ENCODE measurements around the gene THSD4. TPM values are rescaled to one million over a fixed set of nuclear protein-coding genes. Genes with fewer than 3 reads are reported as not detected.
"Not testable (repeated sequence)": the region's sequence is repeated elsewhere in the genome, so short reads cannot be mapped to it uniquely, and the experiment has no call there.

THSD4 gene
- total and polyA plus RNA-seq, 4 donors, result 6.0 to 42.4 (median 18.5) TPM

DNA sequence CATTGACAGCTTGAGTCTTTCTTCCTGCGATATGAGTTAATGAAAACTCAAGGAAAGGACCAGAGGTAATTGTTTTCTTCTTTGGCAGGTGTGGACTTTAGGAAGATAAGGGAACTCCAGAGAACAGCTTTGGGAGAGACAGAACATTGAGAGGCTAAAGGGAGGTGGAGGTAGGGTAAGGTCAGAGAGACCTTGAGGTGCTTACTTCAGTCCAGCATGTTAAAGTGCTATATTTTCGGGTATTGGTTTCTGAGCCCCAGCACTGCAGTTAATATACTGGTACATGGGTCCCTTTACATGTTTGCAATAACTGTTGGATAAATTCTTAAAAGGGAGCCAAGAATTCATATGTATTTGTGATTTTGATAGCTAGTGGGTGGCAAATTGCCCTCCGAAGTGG lies 322.1 kb downstream of the THSD4 start:
- DNase-seq (no peak), ATAC-seq (ENCODE audit: insufficient read depth, low FRiP score) (peak; percentile 53)
- Histone ChIP-seq H3K4me1 (ENCODE audit: control insufficient read depth in 5 of 5, insufficient read depth in 5 of 5, low read length in 5 of 5) (peaks cover 0 to 1% (median 0%) of the 10 kb centered on the region in 5 donors), H3K36me3 (ENCODE audit: control insufficient read depth in 4 of 4, insufficient read depth in 4 of 4, low read length in 4 of 4) (no peaks in the 10 kb centered on the region), H3K9ac (ENCODE audit: insufficient read depth in 1 of 2, low read length in 2 of 2) (no peak overlapping the region), H3K4me3 (no peak overlapping the region), H3K27ac (ENCODE audit: low read depth in 1 of 2, low read length in 1 of 2) (peak overlapping the region in 1 of 2 donors; percentile 23), H3K27me3 (ENCODE audit: control insufficient read depth in 3 of 3, insufficient read depth in 3 of 3, low read length in 2 of 3) (no peaks in the 10 kb centered on the region), H3K9me3 (ENCODE audit: control insufficient read depth in 4 of 4, insufficient read depth in 3 of 4, low read length in 3 of 4) (no peaks in the 10 kb centered on the region)
- TF ChIP-seq, protein P1, sequence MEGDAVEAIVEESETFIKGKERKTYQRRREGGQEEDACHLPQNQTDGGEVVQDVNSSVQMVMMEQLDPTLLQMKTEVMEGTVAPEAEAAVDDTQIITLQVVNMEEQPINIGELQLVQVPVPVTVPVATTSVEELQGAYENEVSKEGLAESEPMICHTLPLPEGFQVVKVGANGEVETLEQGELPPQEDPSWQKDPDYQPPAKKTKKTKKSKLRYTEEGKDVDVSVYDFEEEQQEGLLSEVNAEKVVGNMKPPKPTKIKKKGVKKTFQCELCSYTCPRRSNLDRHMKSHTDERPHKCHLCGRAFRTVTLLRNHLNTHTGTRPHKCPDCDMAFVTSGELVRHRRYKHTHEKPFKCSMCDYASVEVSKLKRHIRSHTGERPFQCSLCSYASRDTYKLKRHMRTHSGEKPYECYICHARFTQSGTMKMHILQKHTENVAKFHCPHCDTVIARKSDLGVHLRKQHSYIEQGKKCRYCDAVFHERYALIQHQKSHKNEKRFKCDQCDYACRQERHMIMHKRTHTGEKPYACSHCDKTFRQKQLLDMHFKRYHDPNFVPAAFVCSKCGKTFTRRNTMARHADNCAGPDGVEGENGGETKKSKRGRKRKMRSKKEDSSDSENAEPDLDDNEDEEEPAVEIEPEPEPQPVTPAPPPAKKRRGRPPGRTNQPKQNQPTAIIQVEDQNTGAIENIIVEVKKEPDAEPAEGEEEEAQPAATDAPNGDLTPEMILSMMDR (IDR thresholded peaks at IDR 0.05; ENCODE audit: control extremely low read depth, extremely low read depth), result no peak
- 52 to 63% methylated on average over 3 of the region's 3 CpGs for WGBS, 2 donors

DNA sequence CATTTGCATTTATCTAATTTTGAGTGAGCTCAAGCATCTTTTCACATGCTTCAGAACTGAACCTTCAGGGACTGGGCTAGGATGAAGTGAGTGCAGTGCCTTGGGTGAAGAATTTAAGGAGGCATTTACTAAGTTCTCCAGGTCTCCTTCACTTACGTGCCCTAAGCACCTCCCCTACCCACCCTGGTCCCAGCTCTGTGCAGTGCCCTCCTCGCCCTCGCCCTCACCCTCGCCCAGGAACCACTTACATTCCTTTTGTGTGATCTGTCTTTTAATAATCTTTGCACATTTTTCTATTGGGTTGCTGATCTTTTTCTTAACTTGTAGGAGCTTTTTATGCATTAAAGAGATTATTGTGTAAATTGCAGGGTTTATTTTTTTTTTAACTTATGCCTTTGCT lies 322.6 kb downstream of the THSD4 start:
- Histone ChIP-seq H3K4me3 (no peak overlapping the region), H3K36me3 (ENCODE audit: control insufficient read depth in 4 of 4, insufficient read depth in 4 of 4, low read length in 4 of 4) (no peaks in the 10 kb centered on the region), H3K27ac (ENCODE audit: low read depth in 1 of 2, low read length in 1 of 2) (peak overlapping the region in 1 of 2 donors; percentile 23), H3K9me3 (ENCODE audit: control insufficient read depth in 4 of 4, insufficient read depth in 3 of 4, low read length in 3 of 4) (no peaks in the 10 kb centered on the region), H3K4me1 (ENCODE audit: control insufficient read depth in 5 of 5, insufficient read depth in 5 of 5, low read length in 5 of 5) (peaks cover 0 to 1% (median 0%) of the 10 kb centered on the region in 5 donors), H3K27me3 (ENCODE audit: control insufficient read depth in 3 of 3, insufficient read depth in 3 of 3, low read length in 2 of 3) (no peaks in the 10 kb centered on the region), H3K9ac (ENCODE audit: insufficient read depth in 1 of 2, low read length in 2 of 2) (no peak overlapping the region)
- WGBS, 2 donors, result 78 to 84% methylated on average over 4 of the region's 4 CpGs
- TF ChIP-seq, protein P1 (IDR thresholded peaks at IDR 0.05; ENCODE audit: control extremely low read depth, extremely low read depth), result no peak
- ATAC-seq (ENCODE audit: insufficient read depth, low FRiP score) (peak; percentile 69), DNase-seq (no peak)

DNA sequence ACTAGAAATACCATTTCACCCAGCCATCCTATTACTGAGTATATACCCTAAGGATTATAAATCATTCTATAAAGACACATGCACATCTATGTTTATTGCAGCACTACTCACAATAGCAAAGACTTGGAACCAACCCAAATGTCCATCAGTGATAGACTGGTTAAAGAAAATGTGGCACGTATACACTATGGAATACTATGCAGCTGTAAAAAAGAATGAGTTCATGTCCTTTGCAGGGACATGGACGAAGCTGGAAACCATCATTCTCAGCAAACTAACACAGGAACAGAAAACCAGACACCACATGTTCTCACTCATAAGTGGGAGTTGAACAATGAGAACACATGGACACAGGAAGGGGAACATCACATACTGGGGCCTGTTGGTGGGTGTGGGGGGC lies 324.2 kb downstream of the THSD4 start:
- ATAC-seq (ENCODE audit: insufficient read depth, low FRiP score); H3K4me3 ChIP-seq; H3K4me1 ChIP-seq (ENCODE audit: control insufficient read depth in 5 of 5, insufficient read depth in 5 of 5, low read length in 5 of 5); H3K27ac ChIP-seq (ENCODE audit: low read depth in 1 of 2, low read length in 1 of 2); H3K27me3 ChIP-seq (ENCODE audit: control insufficient read depth in 3 of 3, insufficient read depth in 3 of 3, low read length in 2 of 3); H3K9me3 ChIP-seq (ENCODE audit: control insufficient read depth in 4 of 4, insufficient read depth in 3 of 4, low read length in 3 of 4); H3K36me3 ChIP-seq (ENCODE audit: control insufficient read depth in 4 of 4, insufficient read depth in 4 of 4, low read length in 4 of 4); DNase-seq; H3K9ac ChIP-seq (ENCODE audit: insufficient read depth in 1 of 2, low read length in 2 of 2): not testable (repeated sequence)
- WGBS, 2 donors, result 83 to 95% methylated on average over 2 of the region's 2 CpGs

DNA sequence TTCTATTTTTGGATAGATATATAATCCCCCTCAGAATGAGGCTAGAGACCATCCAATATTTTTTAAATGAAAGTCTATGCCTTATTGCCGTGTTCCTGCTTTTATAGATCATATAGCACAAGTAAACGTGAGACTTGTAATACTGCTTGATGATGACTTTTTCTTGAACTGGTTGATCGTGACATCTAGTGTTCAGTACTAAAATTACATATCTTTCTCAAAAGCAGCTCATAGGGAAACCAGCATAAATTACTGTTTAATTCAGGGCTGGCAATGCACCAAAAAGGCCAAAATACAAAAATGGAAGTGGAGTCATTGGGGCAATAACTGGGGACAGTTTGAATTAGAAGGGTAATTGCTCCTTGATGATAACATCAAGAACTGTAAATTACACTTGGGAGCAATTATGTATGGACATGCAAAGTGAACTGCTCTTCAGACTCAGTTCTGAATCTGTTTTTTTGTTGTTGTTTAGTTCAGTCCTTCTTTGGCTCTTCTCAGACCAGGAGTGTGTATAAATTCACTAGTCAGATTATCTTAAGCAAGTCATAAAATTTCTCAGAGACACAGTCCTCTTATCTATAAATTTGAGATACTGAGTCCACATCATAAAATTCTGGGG lies 325.3 kb downstream of the THSD4 start:
- Histone ChIP-seq H3K27me3 (ENCODE audit: control insufficient read depth in 3 of 3, insufficient read depth in 3 of 3, low read length in 2 of 3) (no peaks in the 10 kb centered on the region), H3K4me3 (no peak overlapping the region), H3K4me1 (ENCODE audit: control insufficient read depth in 5 of 5, insufficient read depth in 5 of 5, low read length in 5 of 5) (peaks cover 0 to under 1% (median 0%) of the 10 kb centered on the region in 5 donors), H3K36me3 (ENCODE audit: control insufficient read depth in 4 of 4, insufficient read depth in 4 of 4, low read length in 4 of 4) (no peaks in the 10 kb centered on the region), H3K9ac (ENCODE audit: insufficient read depth in 1 of 2, low read length in 2 of 2) (no peak overlapping the region), H3K27ac (ENCODE audit: low read depth in 1 of 2, low read length in 1 of 2) (no peak overlapping the region), H3K9me3 (ENCODE audit: control insufficient read depth in 4 of 4, insufficient read depth in 3 of 4, low read length in 3 of 4) (no peaks in the 10 kb centered on the region)
- ATAC-seq (ENCODE audit: insufficient read depth, low FRiP score) (no peak), DNase-seq (peak in 2 of 3 donors; percentile 79 to 84)
- TF ChIP-seq, protein P1 (IDR thresholded peaks at IDR 0.05; ENCODE audit: control extremely low read depth, extremely low read depth), result peak; percentile 39
- 1 to 3% methylated on average over 3 of the region's 3 CpGs for WGBS, 2 donors

All from lung (tissue), 12 donors.